HG03103 (cell line): Measurements from ENCODE around the gene MYBPC3.
"Not testable (repeated sequence)": the region's sequence is repeated elsewhere in the genome, so short reads cannot be mapped to it uniquely, and the experiment has no call there.

Experiments used
- ATAC-seq: cut with Tn5 transposase; IDR thresholded peaks from one replicate; pipeline ENCODE4 v1.9.1; 2021; ENCODE audit warnings: low read depth; ENCODE audit not compliant: unreplicated experiment

Gene MYBPC3

GRCh38 chr11:47340980-47341775 lies 11.3 kb downstream of the MYBPC3 start:
- ATAC-seq: no peak

- ATAC-seq: no peak
These were observed 12.5 kb downstream of the MYBPC3 start for GRCh38 chr11:47340010-47340409.

GRCh38 chr11:47338396-47339241 lies 13.9 kb downstream of the MYBPC3 start:
- ATAC-seq: no peak

GRCh38 chr11:47337229-47337924 lies 15.1 kb downstream of the MYBPC3 start:
- ATAC-seq: no peak

GRCh38 chr11:47336595-47336994 lies 15.9 kb downstream of the MYBPC3 start:
- no peak for ATAC-seq

- ATAC-seq: no peak
These were observed 16.8 kb downstream of the MYBPC3 start for GRCh38 chr11:47335733-47336132.

GRCh38 chr11:47334699-47335411 lies 17.6 kb downstream of the MYBPC3 start:
- not testable (repeated sequence) for ATAC-seq

GRCh38 chr11:47333886-47334443 lies 18.5 kb downstream of the MYBPC3 start:
- ATAC-seq: no peak

GRCh38 chr11:47333526-47333845 lies 19.0 kb downstream of the MYBPC3 start:
- ATAC-seq: no peak

GRCh38 chr11:47332791-47333525 lies 19.5 kb downstream of the MYBPC3 start:
- ATAC-seq: no peak

GRCh38 chr11:47332303-47332711 lies 20.2 kb downstream of the MYBPC3 start:
- no peak for ATAC-seq

- ATAC-seq: no peak
These were observed 20.8 kb downstream of the MYBPC3 start for GRCh38 chr11:47331454-47332302.

- no peak for ATAC-seq
These were observed 22.2 kb downstream of the MYBPC3 start for GRCh38 chr11:47329987-47330931.

- no peak for ATAC-seq
These were observed 23.0 kb downstream of the MYBPC3 start for GRCh38 chr11:47329431-47329986.

GRCh38 chr11:47328449-47329390 lies 23.8 kb downstream of the MYBPC3 start:
- no peak for ATAC-seq

- ATAC-seq: no peak
These were observed 24.6 kb downstream of the MYBPC3 start for GRCh38 chr11:47327949-47328348.
